OCI-LY7 (cell line): ENCODE measurements around the gene KIR3DL2.

Source experiments
- EZH2phosphoT487 ChIP-seq: fragments of 200-600 bp; sonication (generic); IDR thresholded peaks from 2 replicates; pipeline ENCODE4 v1.6.1; 2018; ENCODE audit warnings: low read depth, borderline replicate concordance, mild to moderate bottlenecking, mixed run types, antibody characterized with exemption, low read length, moderate library complexity, mixed read lengths
- TF ChIP-seq, protein P1 (sequence below): fragments of 200-600 bp; sonication (generic); conservative IDR thresholded peaks from 2 replicates; pipeline ENCODE4 v1.5.1; 2014; ENCODE audit warnings: mild to moderate bottlenecking, antibody characterized with exemption, low read length, moderate library complexity, mixed read lengths

DNA sequence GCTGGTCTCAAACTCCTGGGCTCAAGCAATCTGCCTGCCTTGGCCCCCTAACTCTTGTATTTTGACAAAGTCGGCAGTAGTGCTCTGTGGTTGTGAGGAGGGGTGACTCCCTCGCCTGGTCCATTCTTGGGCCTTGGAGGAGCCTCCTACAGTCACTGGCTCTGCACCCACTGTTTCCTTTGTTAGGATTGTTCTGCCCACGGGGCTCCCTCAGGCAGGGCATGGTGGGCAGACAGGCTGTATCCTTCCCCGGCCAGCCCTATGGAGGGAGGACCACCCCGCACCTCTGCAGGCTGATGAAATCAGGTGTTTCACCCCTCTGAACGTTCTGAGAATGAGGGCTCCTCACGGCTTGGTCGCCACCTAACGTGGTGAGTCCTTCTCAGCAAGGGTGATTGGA is 33.0 kb downstream of the KIR3DL2 start:
- TF ChIP-seq, protein P1, sequence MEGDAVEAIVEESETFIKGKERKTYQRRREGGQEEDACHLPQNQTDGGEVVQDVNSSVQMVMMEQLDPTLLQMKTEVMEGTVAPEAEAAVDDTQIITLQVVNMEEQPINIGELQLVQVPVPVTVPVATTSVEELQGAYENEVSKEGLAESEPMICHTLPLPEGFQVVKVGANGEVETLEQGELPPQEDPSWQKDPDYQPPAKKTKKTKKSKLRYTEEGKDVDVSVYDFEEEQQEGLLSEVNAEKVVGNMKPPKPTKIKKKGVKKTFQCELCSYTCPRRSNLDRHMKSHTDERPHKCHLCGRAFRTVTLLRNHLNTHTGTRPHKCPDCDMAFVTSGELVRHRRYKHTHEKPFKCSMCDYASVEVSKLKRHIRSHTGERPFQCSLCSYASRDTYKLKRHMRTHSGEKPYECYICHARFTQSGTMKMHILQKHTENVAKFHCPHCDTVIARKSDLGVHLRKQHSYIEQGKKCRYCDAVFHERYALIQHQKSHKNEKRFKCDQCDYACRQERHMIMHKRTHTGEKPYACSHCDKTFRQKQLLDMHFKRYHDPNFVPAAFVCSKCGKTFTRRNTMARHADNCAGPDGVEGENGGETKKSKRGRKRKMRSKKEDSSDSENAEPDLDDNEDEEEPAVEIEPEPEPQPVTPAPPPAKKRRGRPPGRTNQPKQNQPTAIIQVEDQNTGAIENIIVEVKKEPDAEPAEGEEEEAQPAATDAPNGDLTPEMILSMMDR: no peak
- TF ChIP-seq EZH2phosphoT487: no peak
